NT2/D1 (cell line): ENCODE measurements around the gene KLF7.

ENCODE experiments used
- DNase-seq: peaks from one replicate; pipeline ENCODE4 v3.0.0-alpha.2; 2011; ENCODE audit warnings: low read depth, low spot score
- H3K27me3 ChIP-seq: 2 replicates; pipeline ENCODE4 v1.6.0; 2011; ENCODE audit warnings: mild to moderate bottlenecking; ENCODE audit not compliant: insufficient read length, insufficient read depth
- H3K36me3 ChIP-seq: 2 replicates; pipeline ENCODE4 v1.6.1; 2011; ENCODE audit warnings: mild to moderate bottlenecking, low read length, mixed read lengths; ENCODE audit not compliant: insufficient read depth, insufficient read length
- H3K4me1 ChIP-seq: 2 replicates; pipeline ENCODE4 v1.5.1; 2011; ENCODE audit not compliant: insufficient read depth, insufficient read length
- H3K4me3 ChIP-seq: 2 replicates; pipeline ENCODE4 v1.5.1; 2011; ENCODE audit warnings: low read depth; ENCODE audit not compliant: insufficient read length
- H3K9ac ChIP-seq: 2 replicates; pipeline ENCODE4 v1.6.0; 2011; ENCODE audit warnings: low read depth; ENCODE audit not compliant: insufficient read length
- H3K9me3 ChIP-seq: 2 replicates; pipeline ENCODE4 v1.5.1; 2011; ENCODE audit warnings: mild to moderate bottlenecking, low read length; ENCODE audit not compliant: insufficient read depth
- SUZ12 ChIP-seq: IDR thresholded peaks from 2 replicates; pipeline ENCODE4 v1.6.1; 2011; ENCODE audit not compliant: insufficient read length, insufficient read depth; ENCODE audit errors: extremely low read depth
- YY1 ChIP-seq: IDR thresholded peaks from 2 replicates; pipeline ENCODE4 v1.6.1; 2011; ENCODE audit not compliant: insufficient read length, insufficient read depth
- ZNF274 ChIP-seq: IDR thresholded peaks from 2 replicates; pipeline ENCODE4 v1.6.1; 2011; ENCODE audit warnings: mild to moderate bottlenecking, low read depth, low read length

KLF7 gene

GRCh38 chr2:207154556-207155510, 10.9 kb downstream of the KLF7 start:
- Histone ChIP-seq H3K9me3 (no peaks in the 10 kb centered on the region), H3K27me3 (no peaks in the 10 kb centered on the region), H3K9ac (no peak overlapping the region), H3K4me1 (peaks cover 2% of the 10 kb centered on the region), H3K36me3 (peaks cover 28% of the 10 kb centered on the region), H3K4me3 (no peak overlapping the region)
- TF ChIP-seq YY1 (no peak), SUZ12 (no peak), ZNF274 (no peak)
- no peak for DNase-seq

GRCh38 chr2:207153266-207153975, 12.3 kb downstream of the KLF7 start:
- Histone ChIP-seq H3K4me1 (peaks cover 2% of the 10 kb centered on the region), H3K27me3 (no peaks in the 10 kb centered on the region), H3K9me3 (no peaks in the 10 kb centered on the region), H3K4me3 (no peak overlapping the region), H3K36me3 (peaks cover 36% of the 10 kb centered on the region), H3K9ac (no peak overlapping the region)
- DNase-seq, result no peak
- TF ChIP-seq SUZ12 (no peak), ZNF274 (no peak), YY1 (no peak)

DNA sequence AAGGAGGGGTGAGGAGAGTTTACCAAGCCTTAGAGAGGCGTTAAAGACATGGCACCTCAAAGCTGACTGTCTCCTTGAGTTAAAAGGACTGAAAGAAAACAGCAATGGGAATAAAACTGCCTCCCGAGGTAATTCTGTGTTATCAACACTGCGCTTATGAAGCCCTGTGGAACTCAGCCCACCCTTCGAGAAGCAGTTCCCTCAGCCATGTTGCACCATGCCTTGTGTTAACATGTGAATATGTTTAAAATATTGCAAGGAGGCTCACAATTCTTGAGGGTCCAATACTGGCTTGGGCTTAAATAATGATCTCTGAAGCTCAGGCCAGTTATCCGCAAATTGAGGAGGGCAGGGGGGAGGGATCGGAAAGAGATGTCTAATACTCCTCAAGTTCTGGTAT, 14.7 kb downstream of the KLF7 start:
- peaks cover 2% of the 10 kb centered on the region for H3K4me1 ChIP-seq
- H3K4me3 ChIP-seq, result no peak overlapping the region
- TF ChIP-seq YY1, result no peak
- TF ChIP-seq SUZ12, result no peak
- no peak for TF ChIP-seq ZNF274
- no peak overlapping the region for H3K9ac ChIP-seq
- H3K36me3 ChIP-seq, result peaks cover 46% of the 10 kb centered on the region
- DNase-seq, result no peak
- H3K27me3 ChIP-seq, result no peaks in the 10 kb centered on the region
- H3K9me3 ChIP-seq, result no peaks in the 10 kb centered on the region

DNA sequence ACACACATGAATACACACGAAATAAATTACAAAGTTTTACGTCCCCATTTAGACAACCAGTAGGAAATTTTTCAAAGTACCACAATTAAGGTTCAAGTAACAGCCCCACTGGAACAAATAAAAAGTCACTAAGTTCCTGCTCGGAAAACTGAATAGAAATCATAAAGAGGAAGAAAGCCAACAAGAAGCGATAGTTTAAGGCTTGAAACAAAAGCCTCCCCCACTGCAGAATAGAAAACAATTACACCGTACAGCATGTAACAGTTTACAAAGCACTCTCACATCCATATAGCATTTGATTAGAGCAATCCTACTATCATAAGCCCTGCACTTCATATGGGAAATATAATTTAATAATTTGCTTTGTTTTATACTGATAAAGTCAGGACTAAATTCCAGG, 15.5 kb downstream of the KLF7 start:
- Histone ChIP-seq H3K9me3 (no peaks in the 10 kb centered on the region), H3K9ac (no peak overlapping the region), H3K36me3 (peaks cover 48% of the 10 kb centered on the region), H3K4me3 (no peak overlapping the region), H3K4me1 (peaks cover 2% of the 10 kb centered on the region), H3K27me3 (no peaks in the 10 kb centered on the region)
- no peak for DNase-seq
- no peak for TF ChIP-seq YY1
- TF ChIP-seq ZNF274, result no peak
- no peak for TF ChIP-seq SUZ12

DNA sequence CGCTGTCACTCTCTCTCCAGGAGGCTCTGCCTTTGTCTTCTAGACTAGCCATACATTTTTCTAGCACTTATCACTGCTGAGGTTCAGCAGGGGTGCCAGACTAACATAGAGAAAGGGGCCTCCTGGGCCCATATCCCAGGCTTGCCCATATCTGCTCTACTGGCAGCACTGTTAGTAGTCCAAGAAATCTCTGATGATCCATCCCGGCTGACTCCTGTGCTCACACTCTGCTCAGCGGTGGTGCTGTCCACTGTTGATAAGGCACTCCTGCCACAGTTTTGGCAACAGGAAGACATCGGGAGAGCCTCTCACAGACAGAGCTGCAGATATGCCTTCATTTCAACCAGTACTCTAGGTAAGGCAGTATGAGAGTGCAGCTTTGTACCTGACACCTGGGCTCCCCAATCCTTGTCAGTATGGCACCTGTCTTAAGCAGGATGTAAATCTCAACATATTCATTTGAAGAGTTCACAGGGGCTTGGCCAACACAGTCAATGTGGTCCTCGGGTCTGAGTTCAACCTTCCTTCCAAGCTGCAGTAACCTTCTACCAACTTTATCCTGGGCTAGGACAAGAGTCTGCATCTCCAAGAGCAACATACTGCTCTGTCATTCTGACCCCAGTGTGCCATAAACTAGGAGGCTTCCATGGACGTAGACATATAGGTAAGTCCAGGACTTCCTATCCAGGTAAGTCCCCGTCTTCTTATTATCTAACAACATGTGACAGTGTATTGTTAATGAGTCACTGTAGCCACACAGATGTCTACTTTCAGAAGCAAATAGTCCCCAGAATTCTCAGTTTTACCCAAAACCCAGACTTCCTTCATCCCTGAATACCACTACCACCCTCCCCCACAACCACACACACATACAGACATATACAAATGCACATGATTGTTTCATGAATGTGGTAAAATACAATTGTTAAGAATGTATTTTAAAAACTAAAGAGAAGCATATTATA, 16.2 kb downstream of the KLF7 start:
- no peak for DNase-seq
- Histone ChIP-seq H3K27me3 (no peaks in the 10 kb centered on the region), H3K9me3 (no peaks in the 10 kb centered on the region), H3K9ac (no peak overlapping the region), H3K4me1 (peaks cover 2% of the 10 kb centered on the region), H3K4me3 (no peak overlapping the region), H3K36me3 (peaks cover 50% of the 10 kb centered on the region)
- TF ChIP-seq YY1, result no peak
- TF ChIP-seq SUZ12, result no peak
- TF ChIP-seq ZNF274, result no peak

DNA sequence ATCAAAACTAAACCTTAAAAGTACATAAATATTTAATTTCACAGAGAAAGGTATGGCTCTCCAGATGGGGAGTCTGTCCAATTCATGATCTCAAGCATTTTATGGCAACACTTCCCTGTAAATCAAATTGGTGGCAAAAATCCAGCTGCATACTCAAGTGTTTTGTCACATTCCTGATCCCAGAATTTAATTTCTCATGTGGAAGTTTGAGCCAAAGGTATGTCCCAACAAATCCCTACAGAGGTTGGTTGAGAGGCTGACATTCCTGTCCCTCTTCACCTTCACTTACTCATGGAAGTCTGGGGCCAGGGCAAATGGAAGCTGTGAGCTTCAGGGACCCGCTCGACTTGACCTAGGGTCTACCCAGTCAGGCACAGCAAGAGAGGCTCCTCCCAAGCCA, 17.7 kb downstream of the KLF7 start:
- H3K9me3 ChIP-seq, result no peaks in the 10 kb centered on the region
- H3K4me1 ChIP-seq, result peaks cover 2% of the 10 kb centered on the region
- peaks cover 49% of the 10 kb centered on the region for H3K36me3 ChIP-seq
- no peak for TF ChIP-seq ZNF274
- no peak overlapping the region for H3K4me3 ChIP-seq
- DNase-seq, result no peak
- H3K27me3 ChIP-seq, result no peaks in the 10 kb centered on the region
- no peak overlapping the region for H3K9ac ChIP-seq
